HEK293T (cell line): ENCODE data around the gene ELAVL4.

Experiments
- CTCF ChIA-PET: fragments of 350-600 bp; formaldehyde crosslinking; extraction: SDS; loops from one replicate; lab custom pipeline; 2021; ENCODE audit warnings: antibody characterized with exemption, inconsistent platforms; lab: Yijun Ruan, JAX
- POLR2A ChIA-PET: fragments of 350-600 bp; formaldehyde crosslinking; extraction: SDS; loops from one replicate; lab custom pipeline; 2020; ENCODE audit warnings: antibody characterized with exemption, inconsistent platforms; lab: Yijun Ruan, JAX
- DNase-seq: peaks from one replicate; pipeline ENCODE4 v3.0.0; 2012; ENCODE audit warnings: mixed read lengths; ENCODE audit errors: extremely low spot score
- ARNT ChIP-seq: fragments of 450-650 bp; IDR thresholded peaks from 2 replicates; pipeline ENCODE4 v1.6.1; 2017; ENCODE audit warnings: mild to moderate bottlenecking
- BHLHE40 ChIP-seq: fragments of 450-650 bp; IDR thresholded peaks from 2 replicates; pipeline ENCODE4 v1.6.1; 2016; ENCODE audit warnings: mild to moderate bottlenecking, moderate library complexity, borderline replicate concordance
- CTBP1 ChIP-seq: fragments of 450-650 bp; IDR thresholded peaks from 2 replicates; pipeline ENCODE4 v1.6.1; 2016; ENCODE audit warnings: borderline replicate concordance
- ELF4 ChIP-seq: fragments of 450-650 bp; IDR thresholded peaks from 2 replicates; pipeline ENCODE4 v1.6.1; 2017; ENCODE audit warnings: antibody characterized with exemption
- FOXA1 ChIP-seq: fragments of 450-650 bp; IDR thresholded peaks from 2 replicates; pipeline ENCODE4 v1.6.1; 2016; ENCODE audit warnings: mild to moderate bottlenecking
- FOXK2 ChIP-seq: fragments of 450-650 bp; IDR thresholded peaks from 2 replicates; pipeline ENCODE4 v1.6.1; 2016; ENCODE audit warnings: mild to moderate bottlenecking
- FOXM1 ChIP-seq: fragments of 450-650 bp; IDR thresholded peaks from 2 replicates; pipeline ENCODE4 v1.6.1; 2017; ENCODE audit warnings: mild to moderate bottlenecking, borderline replicate concordance
- HDGF ChIP-seq: fragments of 450-650 bp; IDR thresholded peaks from 2 replicates; pipeline ENCODE4 v1.6.1; 2017; ENCODE audit warnings: antibody characterized with exemption, borderline replicate concordance
- L3MBTL2 ChIP-seq: fragments of 450-650 bp; conservative IDR thresholded peaks from 2 replicates; pipeline ENCODE4 v1.6.1; 2016; ENCODE audit warnings: mild to moderate bottlenecking
- LEF1 ChIP-seq: fragments of 450-650 bp; IDR thresholded peaks from 2 replicates; pipeline ENCODE4 v1.6.1; 2017; ENCODE audit warnings: mild to moderate bottlenecking, borderline replicate concordance
- NFRKB ChIP-seq: fragments of 450-650 bp; IDR thresholded peaks from 2 replicates; pipeline ENCODE4 v1.6.1; 2016; ENCODE audit warnings: mild to moderate bottlenecking, moderate library complexity
- SP1 ChIP-seq: fragments of 450-650 bp; IDR thresholded peaks from 2 replicates; pipeline ENCODE4 v1.6.1; 2017
- SUZ12 ChIP-seq: fragments of 450-650 bp; IDR thresholded peaks from 2 replicates; pipeline ENCODE4 v1.6.1; 2016; ENCODE audit warnings: mild to moderate bottlenecking
- TARDBP ChIP-seq: fragments of 450-650 bp; IDR thresholded peaks from 2 replicates; pipeline ENCODE4 v1.6.1; 2016
- ZNF384 ChIP-seq: fragments of 450-650 bp; IDR thresholded peaks from 2 replicates; pipeline ENCODE4 v1.6.1; 2016
- TF ChIP-seq, protein P1 (sequence below): fragments of 450-650 bp; IDR thresholded peaks from 2 replicates; pipeline ENCODE4 v1.6.1; 2016

The ELAVL4 gene

DNA sequence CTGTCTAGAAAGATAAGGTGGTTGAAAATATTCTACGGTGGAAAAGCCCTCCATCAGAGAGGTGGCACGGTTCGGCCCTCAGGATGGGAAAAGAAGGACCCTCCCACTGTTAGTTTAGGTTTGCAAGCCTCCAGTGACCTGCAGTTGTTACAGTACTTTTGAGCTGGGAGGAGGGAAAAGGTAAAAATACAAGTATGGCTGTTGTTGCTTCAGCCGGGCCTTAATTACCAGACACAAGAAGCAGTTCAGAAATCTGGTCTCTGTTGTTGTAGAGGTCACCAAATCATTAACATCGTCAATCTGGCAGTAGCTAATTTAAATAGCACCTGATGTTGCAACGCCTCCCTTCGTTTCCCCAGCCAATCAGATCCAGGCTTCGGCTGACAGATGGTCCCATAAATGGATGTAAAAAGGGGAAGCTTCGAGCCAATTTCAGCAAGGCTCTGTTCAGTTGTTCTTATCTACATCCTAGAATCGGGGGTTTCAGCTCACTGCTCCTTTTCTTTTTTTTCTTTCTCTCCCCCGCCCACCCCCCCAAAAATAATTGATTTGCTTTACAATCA, at the start of gene ELAVL4:
TSS of gene ELAVL4 (plus strand) at position 424 of the 563 bp plus-strand sequence. CDS start 270 bp downstream, outside the sequence.
- CTCF ChIA-PET = no interaction called here
- DNase-seq = no peak
- no peak for TF ChIP-seq ZNF384
- TF ChIP-seq CTBP1 = no peak
- no peak for TF ChIP-seq NFRKB
- no peak for TF ChIP-seq SP1
- TF ChIP-seq LEF1 = no peak
- TF ChIP-seq, protein P1, sequence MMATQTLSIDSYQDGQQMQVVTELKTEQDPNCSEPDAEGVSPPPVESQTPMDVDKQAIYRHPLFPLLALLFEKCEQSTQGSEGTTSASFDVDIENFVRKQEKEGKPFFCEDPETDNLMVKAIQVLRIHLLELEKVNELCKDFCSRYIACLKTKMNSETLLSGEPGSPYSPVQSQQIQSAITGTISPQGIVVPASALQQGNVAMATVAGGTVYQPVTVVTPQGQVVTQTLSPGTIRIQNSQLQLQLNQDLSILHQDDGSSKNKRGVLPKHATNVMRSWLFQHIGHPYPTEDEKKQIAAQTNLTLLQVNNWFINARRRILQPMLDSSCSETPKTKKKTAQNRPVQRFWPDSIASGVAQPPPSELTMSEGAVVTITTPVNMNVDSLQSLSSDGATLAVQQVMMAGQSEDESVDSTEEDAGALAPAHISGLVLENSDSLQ = no peak
- no peak for TF ChIP-seq TARDBP
- no peak for TF ChIP-seq SUZ12
- TF ChIP-seq ELF4 = no peak
- POLR2A ChIA-PET = no interaction called here

DNA sequence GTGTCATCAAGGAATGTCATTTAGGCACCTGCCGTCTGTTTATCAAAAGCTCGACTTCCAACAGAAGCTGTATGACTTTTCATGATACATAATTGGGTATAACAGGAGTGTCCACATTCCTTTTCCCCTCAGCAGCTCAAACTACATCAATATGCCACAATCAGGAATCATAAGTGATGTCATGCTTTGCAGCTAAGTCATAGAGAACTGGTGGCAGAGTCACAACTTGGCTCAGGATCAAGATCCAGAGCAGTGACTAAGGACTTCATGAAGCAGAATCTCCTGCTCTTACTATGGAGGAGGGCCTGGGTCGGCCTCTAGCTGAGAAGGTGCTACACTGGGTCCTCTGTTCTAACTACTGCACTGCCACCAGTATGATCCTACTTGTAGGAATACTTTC, 48.4 kb upstream of the ELAVL4 start:
- POLR2A ChIA-PET = no interaction called here

DNA sequence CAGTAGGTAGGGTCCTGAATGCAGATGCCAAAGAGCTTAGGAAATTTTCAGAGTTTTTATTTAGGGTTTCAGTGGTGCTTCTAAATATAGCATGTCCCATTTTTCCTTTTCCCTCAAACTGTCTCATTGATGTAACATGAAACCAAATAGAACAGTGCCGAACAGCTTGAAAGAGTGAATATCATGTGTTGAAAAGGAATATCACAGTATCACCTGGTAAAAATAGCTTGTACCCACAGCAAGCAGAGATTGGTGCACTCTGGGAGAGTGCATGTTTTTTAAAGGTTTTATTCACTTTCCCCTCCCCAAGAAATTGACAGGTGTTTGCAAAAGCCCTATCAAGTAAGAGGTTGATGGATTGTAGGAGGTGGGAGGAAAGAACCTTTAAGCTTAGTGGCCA, 41.9 kb upstream of the ELAVL4 start:
- DNase-seq = no peak
- TF ChIP-seq L3MBTL2 (no peak), TARDBP (no peak), SUZ12 (no peak), FOXA1 (no peak), LEF1 (no peak), SP1 (no peak), FOXM1 (no peak), ARNT (no peak), CTBP1 (no peak)
- TF ChIP-seq, protein P1 = no peak
- ChIA-PET POLR2A (no interaction called here), CTCF (no interaction called here)

More for the DNA sequence above, 48.4 kb upstream of the ELAVL4 start:
- CTCF ChIA-PET = no interaction called here
- DNase-seq = no peak
- TF ChIP-seq FOXA1 (no peak), NFRKB (no peak), FOXM1 (no peak), SUZ12 (no peak), HDGF (no peak), L3MBTL2 (no peak), SP1 (no peak), BHLHE40 (no peak), ELF4 (no peak), LEF1 (no peak), ZNF384 (no peak), CTBP1 (no peak), TARDBP (no peak), FOXK2 (no peak), ARNT (no peak)
- TF ChIP-seq, protein P1 = no peak

DNA sequence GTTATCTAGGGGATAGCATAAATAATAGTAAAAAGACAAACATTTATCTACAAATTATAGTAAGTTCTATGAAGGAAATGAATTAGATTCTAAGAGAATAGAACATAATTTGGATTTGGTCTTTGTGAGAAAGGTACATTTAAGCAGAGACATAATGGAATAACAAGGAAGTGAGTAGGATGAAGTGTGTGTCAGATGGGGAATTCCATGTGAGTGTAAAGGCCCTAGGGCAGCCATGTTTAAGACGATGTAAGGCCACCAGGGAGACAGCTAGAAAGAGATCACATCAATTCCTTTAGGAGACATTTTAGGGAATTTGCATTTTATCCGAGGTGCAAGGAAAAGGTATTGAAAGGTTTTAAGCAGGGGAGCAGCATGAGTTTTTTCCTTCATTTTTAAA, 33.8 kb upstream of the ELAVL4 start:
- ChIA-PET POLR2A (no interaction called here), CTCF (no interaction called here)
- DNase-seq = no peak
- TF ChIP-seq TARDBP (no peak), SUZ12 (no peak), NFRKB (no peak)

DNA sequence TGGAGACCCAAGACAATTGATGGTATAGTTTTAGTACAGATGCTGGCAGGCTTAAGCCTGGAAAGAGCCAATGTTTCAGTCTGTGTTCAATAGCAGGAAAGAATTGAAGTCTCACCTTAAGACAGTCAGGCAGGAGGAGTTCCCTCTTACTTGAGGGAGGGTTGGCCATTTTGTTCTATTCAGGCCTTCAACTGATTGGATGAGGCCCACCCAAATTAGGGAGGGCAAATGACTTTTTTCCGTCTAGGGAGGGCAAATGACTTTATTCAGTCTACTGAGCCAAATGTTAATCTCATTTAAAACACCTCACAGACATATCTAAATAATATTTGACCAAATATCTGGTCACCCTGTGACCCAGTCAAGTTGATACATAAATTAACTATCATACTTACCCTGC, 31.4 kb upstream of the ELAVL4 start:
- no peak for DNase-seq
- ChIA-PET POLR2A (no interaction called here), CTCF (no interaction called here)
- no peak for TF ChIP-seq LEF1
- TF ChIP-seq, protein P1 = no peak
- no peak for TF ChIP-seq HDGF
- TF ChIP-seq FOXK2 = no peak
- TF ChIP-seq TARDBP = no peak
- TF ChIP-seq ZNF384 = no peak
- no peak for TF ChIP-seq FOXA1
- no peak for TF ChIP-seq ARNT
- no peak for TF ChIP-seq SUZ12
- no peak for TF ChIP-seq L3MBTL2
- no peak for TF ChIP-seq FOXM1
- TF ChIP-seq BHLHE40 = no peak
- TF ChIP-seq ELF4 = no peak
- TF ChIP-seq NFRKB = no peak
- TF ChIP-seq SP1 = no peak
- no peak for TF ChIP-seq CTBP1
